HG03159 (cell line): Measurements from ENCODE around the gene S100A12.

Source experiments
- ATAC-seq: cut with Tn5 transposase; IDR thresholded peaks from one replicate; pipeline ENCODE4 v1.9.1; 2021; ENCODE audit warnings: mild to moderate bottlenecking, moderate library complexity; ENCODE audit not compliant: unreplicated experiment

S100A12 gene

GRCh38 chr1:153397051-153397923 is 21.9 kb upstream of the S100A12 start:
- ATAC-seq: no peak

GRCh38 chr1:153396461-153396860 is 21.0 kb upstream of the S100A12 start:
- ATAC-seq: no peak

GRCh38 chr1:153395776-153396175 is 20.4 kb upstream of the S100A12 start:
- ATAC-seq: no peak

GRCh38 chr1:153395136-153395685 is 19.8 kb upstream of the S100A12 start:
- ATAC-seq: no peak

- no peak for ATAC-seq
Measured at GRCh38 chr1:153394391-153394790, 19.0 kb upstream of the S100A12 start.

- no peak for ATAC-seq
Measured at GRCh38 chr1:153393926-153394325, 18.5 kb upstream of the S100A12 start.

- ATAC-seq: no peak
Measured at GRCh38 chr1:153392822-153393221, 17.4 kb upstream of the S100A12 start.

GRCh38 chr1:153392258-153392657 is 16.8 kb upstream of the S100A12 start:
- no peak for ATAC-seq

GRCh38 chr1:153390938-153391710 is 15.7 kb upstream of the S100A12 start, which contains the start of gene S100A8:
Gene S100A8 (minus strand): TSS chr1:153391073. CDS start chr1:153390535, 538 bp downstream.
- no peak for ATAC-seq

- ATAC-seq: no peak
Measured at GRCh38 chr1:153389973-153390879, 14.8 kb upstream of the S100A12 start.

GRCh38 chr1:153389401-153389800 is 14.0 kb upstream of the S100A12 start:
- ATAC-seq: no peak

- no peak for ATAC-seq
Measured at GRCh38 chr1:153387785-153388184, 12.4 kb upstream of the S100A12 start.

GRCh38 chr1:153387001-153387400 is 11.6 kb upstream of the S100A12 start:
- no peak for ATAC-seq

GRCh38 chr1:153386500-153386901 is 11.1 kb upstream of the S100A12 start:
- ATAC-seq: no peak

GRCh38 chr1:153384958-153385580 is 9.6 kb upstream of the S100A12 start:
- ATAC-seq: no peak

- ATAC-seq: no peak
Measured at GRCh38 chr1:153380711-153381110, 5.3 kb upstream of the S100A12 start.

GRCh38 chr1:153379591-153379990 is 4.2 kb upstream of the S100A12 start:
- no peak for ATAC-seq

- no peak for ATAC-seq
Measured at GRCh38 chr1:153374071-153374470, 1.4 kb downstream of the S100A12 start.

GRCh38 chr1:153372571-153372970 is 2.9 kb downstream of the S100A12 start:
- no peak for ATAC-seq

- ATAC-seq: no peak
Measured at GRCh38 chr1:153371231-153371630, 4.2 kb downstream of the S100A12 start.
